Activated CD8-positive, alpha-beta T cell treated with anti-CD3 and anti-CD28 coated beads for 36 hours (primary cell): ENCODE results near the gene CHCHD3. TPM values are rescaled to one million over a fixed set of nuclear protein-coding genes. Genes with fewer than 3 reads are reported as not detected.

Source experiments
- ATAC-seq: fragments of 200-7000 bp; cut with Tn5 transposase; one replicate; pipeline ENCODE4 v1.10.0; 2021; ENCODE audit warnings: mild to moderate bottlenecking, moderate library complexity
- CTCF ChIA-PET: fragments of 350-600 bp; sonication (Branson Sonifier 250); formaldehyde crosslinking; loops from one replicate; lab custom pipeline; 2021; ENCODE audit warnings: antibody characterized with exemption; lab: Charles Lee
- POLR2A ChIA-PET: fragments of 350-600 bp; sonication (Branson Sonifier 250); formaldehyde crosslinking; loops from one replicate; lab custom pipeline; 2021; ENCODE audit warnings: antibody characterized with exemption; lab: Charles Lee
- DNase-seq: peaks from one replicate; pipeline ENCODE4 v3.0.0-alpha.2; 2020
- H3K27ac Mint-ChIP-seq: one replicate; pipeline ENCODE4 v1.8.0; 2021; ENCODE audit warnings: mild to moderate bottlenecking, mixed read lengths
- H3K27me3 Mint-ChIP-seq: one replicate; pipeline ENCODE4 v1.8.0; 2021; ENCODE audit warnings: mixed read lengths
- H3K36me3 Mint-ChIP-seq: one replicate; pipeline ENCODE4 v1.8.0; 2021; ENCODE audit warnings: low read depth, mixed read lengths
- H3K4me1 Mint-ChIP-seq: one replicate; pipeline ENCODE4 v1.8.0; 2021; ENCODE audit warnings: low read depth, mixed read lengths
- H3K4me3 Mint-ChIP-seq: one replicate; pipeline ENCODE4 v1.8.0; 2021; ENCODE audit warnings: mild to moderate bottlenecking, moderate library complexity, mixed read lengths
- H3K9me3 Mint-ChIP-seq: one replicate; pipeline ENCODE4 v1.8.0; 2021; ENCODE audit warnings: mixed read lengths
- intact Hi-C: fragments of 100-400 bp; cut with micrococcal nuclease; formaldehyde crosslinking; loops from one replicate; pipeline ENCODE4 v1.10.0; 2022
- total RNA-seq, 2 experiments: library from RNA; stranded (reverse); gene quantifications; one replicate each; pipeline ENCODE4 v1.2.3, GENCODE V29; 2021
- TF ChIP-seq, protein P1 (sequence below): fragments of 200-600 bp; IDR thresholded peaks from one replicate; pipeline ENCODE4 v1.8.0; 2022; ENCODE audit warnings: antibody characterized with exemption, mild to moderate bottlenecking

The CHCHD3 gene
- total RNA-seq, 2 experiments from 2014 or later: 61.4 to 63.4 TPM

GRCh38 chr7:132764762-132765161 lies 317.1 kb downstream of the CHCHD3 start:
- H3K4me1 Mint-ChIP-seq: no peaks in the 10 kb centered on the region
- DNase-seq (no peak), ATAC-seq (no peak)
- intact Hi-C loops: no loop called here
- peaks cover 10% of the 10 kb centered on the region for H3K9me3 Mint-ChIP-seq
- TF ChIP-seq, protein P1, sequence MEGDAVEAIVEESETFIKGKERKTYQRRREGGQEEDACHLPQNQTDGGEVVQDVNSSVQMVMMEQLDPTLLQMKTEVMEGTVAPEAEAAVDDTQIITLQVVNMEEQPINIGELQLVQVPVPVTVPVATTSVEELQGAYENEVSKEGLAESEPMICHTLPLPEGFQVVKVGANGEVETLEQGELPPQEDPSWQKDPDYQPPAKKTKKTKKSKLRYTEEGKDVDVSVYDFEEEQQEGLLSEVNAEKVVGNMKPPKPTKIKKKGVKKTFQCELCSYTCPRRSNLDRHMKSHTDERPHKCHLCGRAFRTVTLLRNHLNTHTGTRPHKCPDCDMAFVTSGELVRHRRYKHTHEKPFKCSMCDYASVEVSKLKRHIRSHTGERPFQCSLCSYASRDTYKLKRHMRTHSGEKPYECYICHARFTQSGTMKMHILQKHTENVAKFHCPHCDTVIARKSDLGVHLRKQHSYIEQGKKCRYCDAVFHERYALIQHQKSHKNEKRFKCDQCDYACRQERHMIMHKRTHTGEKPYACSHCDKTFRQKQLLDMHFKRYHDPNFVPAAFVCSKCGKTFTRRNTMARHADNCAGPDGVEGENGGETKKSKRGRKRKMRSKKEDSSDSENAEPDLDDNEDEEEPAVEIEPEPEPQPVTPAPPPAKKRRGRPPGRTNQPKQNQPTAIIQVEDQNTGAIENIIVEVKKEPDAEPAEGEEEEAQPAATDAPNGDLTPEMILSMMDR: no peak
- peaks cover 3% of the 10 kb centered on the region for H3K36me3 Mint-ChIP-seq
- no peak overlapping the region for H3K27ac Mint-ChIP-seq
- no peaks in the 10 kb centered on the region for H3K27me3 Mint-ChIP-seq
- H3K4me3 Mint-ChIP-seq: no peak overlapping the region
- POLR2A ChIA-PET: no interaction called here
- CTCF ChIA-PET: no interaction called here

DNA sequence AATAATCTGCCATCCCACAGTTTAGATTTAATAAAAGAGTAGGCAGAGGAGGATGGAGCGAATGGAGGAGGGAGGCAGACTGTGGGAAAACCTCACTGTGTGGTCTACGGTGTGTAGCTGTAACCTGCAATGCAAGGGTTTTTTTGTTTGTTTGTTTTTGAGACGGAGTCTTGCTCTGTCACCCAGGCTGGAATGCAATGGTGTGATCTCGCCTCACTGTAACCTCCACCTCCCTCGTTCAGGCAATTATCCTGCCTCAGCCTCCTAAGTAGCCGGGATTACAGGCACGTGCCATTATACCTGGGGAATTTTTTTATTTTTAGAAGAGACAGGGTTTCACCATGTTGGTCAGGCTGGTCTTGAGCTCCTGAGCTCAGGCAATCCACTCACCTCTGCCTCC lies 321.0 kb downstream of the CHCHD3 start:
- H3K27me3 Mint-ChIP-seq: no peaks in the 10 kb centered on the region
- ChIA-PET CTCF (no interaction called here), POLR2A (no interaction called here)
- H3K4me1 Mint-ChIP-seq: peaks cover 5% of the 10 kb centered on the region
- TF ChIP-seq, protein P1: no peak
- no peaks in the 10 kb centered on the region for H3K36me3 Mint-ChIP-seq
- no peaks in the 10 kb centered on the region for H3K9me3 Mint-ChIP-seq
- no peak for ATAC-seq
- no peak overlapping the region for H3K4me3 Mint-ChIP-seq
- no peak for DNase-seq
- H3K27ac Mint-ChIP-seq: no peak overlapping the region
- intact Hi-C loops: no loop called here

DNA sequence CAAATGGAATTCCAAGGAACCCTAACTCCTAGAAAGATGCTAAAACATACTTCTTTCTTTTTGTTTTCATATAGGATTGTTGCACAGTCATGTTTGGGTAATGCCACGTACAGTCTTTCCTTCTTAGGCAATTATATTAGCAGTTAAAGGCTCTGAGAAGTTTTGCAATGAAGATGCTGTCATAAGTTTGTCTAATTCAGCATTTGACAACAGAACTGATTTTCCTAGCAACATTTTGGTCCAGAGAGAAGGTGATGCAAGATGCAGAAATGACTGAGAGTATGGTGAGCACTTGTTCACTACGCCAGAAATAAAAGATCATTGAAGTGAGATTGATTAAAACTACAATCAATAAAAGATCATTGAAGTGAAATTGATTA lies 321.7 kb downstream of the CHCHD3 start:
- DNase-seq: no peak
- Mint-ChIP-seq H3K9me3 (no peaks in the 10 kb centered on the region), H3K4me3 (no peak overlapping the region), H3K36me3 (no peaks in the 10 kb centered on the region), H3K27ac (no peak overlapping the region), H3K4me1 (peaks cover 5% of the 10 kb centered on the region), H3K27me3 (no peaks in the 10 kb centered on the region)
- ChIA-PET POLR2A (no interaction called here), CTCF (interaction anchor here (1.2 kb wide), 1 partner anchor 107 kb away, joined by 3 read pairs; no protein-coding TSS in a partner anchor)
- TF ChIP-seq, protein P1: no peak
- ATAC-seq: no peak
- intact Hi-C loops: no loop called here

GRCh38 chr7:132759482-132760243 lies 322.2 kb downstream of the CHCHD3 start:
- POLR2A ChIA-PET: no interaction called here
- intact Hi-C loops: no loop called here
- peaks cover 5% of the 10 kb centered on the region for H3K4me1 Mint-ChIP-seq
- CTCF ChIA-PET: interaction anchor here (1.2 kb wide), 1 partner anchor 106 kb away, joined by 3 read pairs; no protein-coding TSS in a partner anchor
- H3K4me3 Mint-ChIP-seq: no peak overlapping the region
- no peak for ATAC-seq
- TF ChIP-seq, protein P1: no peak
- no peak overlapping the region for H3K27ac Mint-ChIP-seq
- H3K36me3 Mint-ChIP-seq: no peaks in the 10 kb centered on the region
- no peak for DNase-seq
- no peaks in the 10 kb centered on the region for H3K27me3 Mint-ChIP-seq
- H3K9me3 Mint-ChIP-seq: no peaks in the 10 kb centered on the region

DNA sequence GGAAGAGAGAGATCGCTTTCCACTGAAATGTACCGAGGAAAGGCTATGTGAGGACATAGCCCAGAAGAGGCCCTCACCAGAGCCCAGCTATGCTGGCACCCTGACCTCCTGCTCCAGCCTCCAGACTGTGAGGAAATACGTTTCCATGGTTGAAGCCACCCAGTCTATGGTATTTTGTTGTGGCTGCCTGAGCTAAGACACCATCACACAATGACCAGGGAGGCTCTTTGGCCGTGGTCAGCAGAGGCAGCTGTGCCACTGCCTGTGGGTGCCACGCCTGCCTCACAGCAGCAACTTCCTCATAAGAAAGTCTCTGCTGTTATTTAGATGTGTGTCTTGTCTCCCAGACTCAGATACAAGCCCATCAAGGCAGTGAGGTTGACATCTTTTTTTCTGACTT lies 322.9 kb downstream of the CHCHD3 start:
- no peaks in the 10 kb centered on the region for H3K36me3 Mint-ChIP-seq
- H3K4me1 Mint-ChIP-seq: peaks cover 5% of the 10 kb centered on the region
- H3K9me3 Mint-ChIP-seq: no peaks in the 10 kb centered on the region
- CTCF ChIA-PET: interaction anchor here (1.2 kb wide), 1 partner anchor 105 kb away, joined by 3 read pairs; no protein-coding TSS in a partner anchor
- DNase-seq (no peak), ATAC-seq (no peak)
- no peaks in the 10 kb centered on the region for H3K27me3 Mint-ChIP-seq
- intact Hi-C loops: no loop called here
- H3K4me3 Mint-ChIP-seq: no peak overlapping the region
- H3K27ac Mint-ChIP-seq: no peak overlapping the region
- TF ChIP-seq, protein P1: no peak
- POLR2A ChIA-PET: no interaction called here
